HepG2 (cell line): ENCODE results near the gene FCMR. TPM values are rescaled to one million over a fixed set of nuclear protein-coding genes. Genes with fewer than 3 reads are reported as not detected.

Experiments used
- ATAC-seq: fragments of 200-7000 bp; cut with Tn5 transposase; 3 replicates; pipeline ENCODE4 v1.9.1; 2020; ENCODE audit warnings: mild to moderate bottlenecking, moderate library complexity
- BruUV-seq: library from RNA; stranded (reverse); fragments of 400-500 nt; replicated peaks from 2 replicates; lab custom pipeline; 2021; lab: Mats Ljungman, UMichigan
- CTCF ChIA-PET: fragments of 300-600 bp; formaldehyde crosslinking; extraction: SDS; loops from one replicate; lab custom pipeline; 2021; ENCODE audit warnings: low total read pairs, inconsistent platforms, low intra/inter-chr PET ratio; lab: Yijun Ruan, JAX
- POLR2A ChIA-PET: fragments of 350-600 bp; sonication (Branson Sonifier 250); formaldehyde crosslinking; loops from one replicate; lab custom pipeline; 2020; ENCODE audit warnings: antibody characterized with exemption, inconsistent platforms; lab: Yijun Ruan, JAX
- DNase-seq: peaks from one replicate; pipeline ENCODE4 v3.0.0-alpha.2; 2015; ENCODE audit warnings: low spot score
- FAIRE-seq: peaks from 3 replicates; lab custom pipeline; 2011; peaks lifted over from hg19 to GRCh38; lab: Jason Lieb, UNC
- H2AFZ ChIP-seq: one replicate; pipeline ENCODE4 v1.6.1; 2011; ENCODE audit warnings: low read length, inconsistent platforms
- H3K27ac ChIP-seq: fragments of 300-600 bp; 3 replicates; pipeline ENCODE4 v1.8.0; 2011; ENCODE audit warnings: mixed run types, mild to moderate bottlenecking, mixed read lengths, low read length, inconsistent platforms; ENCODE audit not compliant: insufficient read depth; ENCODE audit errors: extremely low read length
- H3K27me3 ChIP-seq, 2 experiments: fragments of 200-600 bp in 1 of 2; 2 replicates in 1 of 2; 3 replicates in 1 of 2; pipeline versions ENCODE4 v1.6.0 to v1.8.0; 2011; ENCODE audit warnings: low read length in 2 of 2, mild to moderate bottlenecking in 2 of 2, moderate library complexity in 2 of 2, inconsistent platforms in 1 of 2; ENCODE audit not compliant: insufficient read depth in 2 of 2, control insufficient read depth in 1 of 2
- H3K36me3 ChIP-seq, 2 experiments: fragments of 200-600 bp in 1 of 2; replicated peaks in 1 of 2; 2 replicates in 1 of 2; 3 replicates in 1 of 2; pipeline versions ENCODE4 v1.5.1 to v1.8.0; 2011; ENCODE audit warnings: low read length in 2 of 2, inconsistent platforms in 1 of 2; ENCODE audit not compliant: insufficient read depth in 2 of 2, control insufficient read depth in 1 of 2
- H3K4me1 ChIP-seq: 2 replicates; pipeline ENCODE4 v1.5.1; 2012; ENCODE audit warnings: low read length, inconsistent platforms; ENCODE audit not compliant: insufficient read depth
- H3K4me2 ChIP-seq: 2 replicates; pipeline ENCODE4 v1.6.0; 2011; ENCODE audit warnings: low read depth, low read length, inconsistent platforms
- H3K4me3 ChIP-seq, 3 experiments: fragments of 200-600 bp in 1 of 3; sonication (generic), shearing (Covaris generic) in 1 of 3; replicated peaks in 1 of 3; 2 replicates each; pipeline ENCODE4 v1.5.1; 2011 to 2016; ENCODE audit warnings: low read length in 3 of 3, inconsistent platforms in 2 of 3, low read depth in 2 of 3, mild to moderate bottlenecking in 2 of 3, control low read depth in 1 of 3, mixed read lengths in 1 of 3; ENCODE audit not compliant: insufficient read depth in 1 of 3
- H3K79me2 ChIP-seq: one replicate; pipeline ENCODE4 v1.6.1; 2011; ENCODE audit warnings: low read length, inconsistent platforms; ENCODE audit not compliant: insufficient read depth
- H3K9ac ChIP-seq: 2 replicates; pipeline ENCODE4 v1.6.0; 2011; ENCODE audit warnings: mild to moderate bottlenecking, low read depth, low read length, inconsistent platforms; ENCODE audit not compliant: insufficient read depth
- H3K9me3 ChIP-seq: 2 replicates; pipeline ENCODE4 v1.5.1; 2012; ENCODE audit warnings: mild to moderate bottlenecking, low read length
- H4K20me1 ChIP-seq: 2 replicates; pipeline ENCODE4 v1.6.0; 2011; ENCODE audit warnings: inconsistent platforms, mild to moderate bottlenecking, low read length, moderate library complexity; ENCODE audit not compliant: insufficient read depth
- CENPT ChIP-seq: sonication (generic); formaldehyde crosslinking; IDR thresholded peaks from 2 replicates; pipeline ENCODE4 v1.8.0; 2022; ENCODE audit warnings: low read depth, mild to moderate bottlenecking, moderate library complexity, missing genetic modification reagents
- CREB1 ChIP-seq, 2 experiments: fragments of 450-650 bp in 1 of 2; IDR thresholded peaks; 2 replicates each; pipeline ENCODE4 v1.6.1; 2016 to 2017; ENCODE audit warnings: control low read depth in 1 of 2, mild to moderate bottlenecking in 1 of 2, missing compliant biosample characterization in 1 of 2, missing genetic modification characterization in 1 of 2
- FOXO4 ChIP-seq: sonication (generic); formaldehyde crosslinking; conservative IDR thresholded peaks from 2 replicates; pipeline ENCODE4 v1.8.1; 2023; ENCODE audit warnings: missing genetic modification reagents
- IRF2 ChIP-seq: IDR thresholded peaks from 2 replicates; pipeline ENCODE4 v1.6.1; 2018; ENCODE audit warnings: missing genetic modification reagents, missing compliant biosample characterization
- IRF9 ChIP-seq: sonication (generic); formaldehyde crosslinking; IDR thresholded peaks from 2 replicates; pipeline ENCODE4 v1.8.0; 2022; ENCODE audit warnings: missing genetic modification reagents, mild to moderate bottlenecking, borderline replicate concordance
- NCOR1 ChIP-seq: fragments of 200-600 bp; sonication (generic); IDR thresholded peaks from 2 replicates; pipeline ENCODE4 v1.7.0; 2017; ENCODE audit warnings: antibody characterized with exemption, low read length, borderline replicate concordance
- POLR2A ChIP-seq, 2 experiments: IDR thresholded peaks; 2 replicates each; pipeline ENCODE4 v1.6.1; 2011; ENCODE audit warnings: low read depth in 2 of 2, low read length in 2 of 2, mild to moderate bottlenecking in 1 of 2, moderate library complexity in 1 of 2; ENCODE audit not compliant: insufficient read depth in 1 of 2
- PRDM10 ChIP-seq: sonication (generic); formaldehyde crosslinking; IDR thresholded peaks from 2 replicates; pipeline ENCODE4 v1.4.0; 2020; ENCODE audit warnings: low read depth, missing genetic modification reagents
- SCMH1 ChIP-seq: sonication (generic); formaldehyde crosslinking; IDR thresholded peaks from 2 replicates; pipeline ENCODE4 v1.9.0; 2021; ENCODE audit warnings: missing genetic modification reagents, mild to moderate bottlenecking, borderline replicate concordance
- SMAD1 ChIP-seq: sonication (generic); formaldehyde crosslinking; IDR thresholded peaks from 2 replicates; pipeline ENCODE4 v1.4.0; 2020; ENCODE audit warnings: missing genetic modification reagents, low read depth, mild to moderate bottlenecking, borderline replicate concordance
- TFE3 ChIP-seq: IDR thresholded peaks from 2 replicates; pipeline ENCODE4 v1.6.1; 2016
- ZFP37 ChIP-seq: sonication (generic); formaldehyde crosslinking; IDR thresholded peaks from 2 replicates; pipeline ENCODE4 v1.4.0; 2020; ENCODE audit warnings: missing genetic modification reagents, borderline replicate concordance
- ZNF251 ChIP-seq: sonication (generic); formaldehyde crosslinking; IDR thresholded peaks from 2 replicates; pipeline ENCODE4 v1.9.0; 2021; ENCODE audit warnings: mild to moderate bottlenecking, missing genetic modification reagents
- ZNF264 ChIP-seq: sonication (generic); formaldehyde crosslinking; IDR thresholded peaks from 2 replicates; pipeline ENCODE4 v1.4.0; 2020; ENCODE audit warnings: missing genetic modification reagents
- ZNF382 ChIP-seq: sonication (generic); formaldehyde crosslinking; IDR thresholded peaks from 2 replicates; pipeline ENCODE4 v1.5.0; 2020; ENCODE audit warnings: missing genetic modification reagents, mild to moderate bottlenecking, borderline replicate concordance
- ZNF496 ChIP-seq: sonication (generic); formaldehyde crosslinking; IDR thresholded peaks from 2 replicates; pipeline ENCODE4 v1.8.1; 2023; ENCODE audit warnings: mild to moderate bottlenecking, moderate library complexity, missing genetic modification reagents; ENCODE audit not compliant: insufficient replicate concordance
- WGBS: methylation state at CpG from one replicate; pipeline ENCODE4 v1.1.6; 2017; ENCODE audit warnings: low lambda C conversion rate; 5-methylcytosine and 5-hydroxymethylcytosine counted together
- in situ Hi-C: cut with HindIII; loops from 2 replicates; pipeline ENCODE4 v1.10.0; 2017; ENCODE audit warnings: low pct_unique_long_range_greater_than_20kb; ENCODE audit not compliant: extremely low pct_ligation_motif_present
- intact Hi-C: fragments of 100-400 bp; cut with micrococcal nuclease; formaldehyde crosslinking; loops from one replicate; pipeline ENCODE4 v1.10.0; 2022; ENCODE audit not compliant: unreplicated experiment
- polyA plus RNA-seq, 8 experiments: library from polyadenylated mRNA; depleted of rRNA in 3 of 8; stranded (reverse) in 7 of 8; unstranded in 1 of 8; fragments of >200 nt; fragmentation: Illumina TruSeq in 4 of 8; extraction: Trizol in 4 of 8; gene quantifications; 2 replicates each; pipeline versions ENCODE4 v1.2.1 to v1.2.3, GENCODE V29; 2011 to 2016; ENCODE audit warnings: low read depth in 4 of 8, missing spikeins in 1 of 8, mixed read lengths in 1 of 8; ENCODE audit not compliant: insufficient read depth in 1 of 8
- total RNA-seq, 5 experiments: library from RNA; depleted of rRNA; stranded (reverse); fragments of >200 nt; fragmentation: Illumina TruSeq; extraction: Trizol; gene quantifications; 2 replicates each; pipeline ENCODE4 v1.2.3, GENCODE V29; 2016; ENCODE audit warnings: low read depth in 1 of 5
- TF ChIP-seq, protein P1 (sequence below): sonication (generic); formaldehyde crosslinking; IDR thresholded peaks from 2 replicates; pipeline ENCODE4 v1.4.0; 2020; ENCODE audit warnings: mild to moderate bottlenecking, missing genetic modification reagents

Gene FCMR
- total and polyA plus RNA-seq, 2 of the 13 experiments (the other 11 are each of a cell fraction or from before 2014, with no cell fraction given): not detected

GRCh38 chr1:206918076-206918475, 3.7 kb downstream of the FCMR start:
- peaks cover 1 to 20% of the 10 kb centered on the region in 2 experiments for H3K27me3 ChIP-seq
- no peak for DNase-seq
- WGBS: 33% methylated on average over 3 of the region's 3 CpGs
- no peak overlapping the region for H3K27ac ChIP-seq
- H3K36me3 ChIP-seq: no peaks in the 10 kb centered on the region
- no peak for ATAC-seq
- in situ Hi-C loops (loop anchor here (25.0 kb wide), 1 partner anchor 281 kb away; the partner anchor contains the start of gene DYRK3), intact Hi-C loops (no loop called here)
- no peak overlapping the region for H2AFZ ChIP-seq
- no peak for FAIRE-seq
- no TSS peak for BruUV-seq
- H3K9me3 ChIP-seq: no peaks in the 10 kb centered on the region
- no peaks in the 10 kb centered on the region for H3K79me2 ChIP-seq
- no peak overlapping the region for H3K4me2 ChIP-seq
- no peak overlapping the region for H3K4me3 ChIP-seq
- H3K4me1 ChIP-seq: peaks cover 15% of the 10 kb centered on the region
- POLR2A ChIA-PET: no interaction called here
- CTCF ChIA-PET: no interaction called here
- no peaks in the 10 kb centered on the region for H4K20me1 ChIP-seq
- H3K9ac ChIP-seq: no peak overlapping the region
- TF ChIP-seq CENPT: no peak
- TF ChIP-seq IRF9 (CRISPR knock-in tag): no peak
- no peak for TF ChIP-seq ZNF382
- no peak for TF ChIP-seq ZNF496 (CRISPR knock-in tag)
- no peak for TF ChIP-seq CREB1 (IDR thresholded peaks at IDR 0.05)
- TF ChIP-seq CREB1 (CRISPR knock-in tag; IDR thresholded peaks at IDR 0.05): no peak
- TF ChIP-seq IRF2: no peak
- TF ChIP-seq NCOR1: no peak
- TF ChIP-seq PRDM10: no peak
- no peak for TF ChIP-seq ZFP37
- TF ChIP-seq SMAD1 (CRISPR knock-in tag): no peak
- no peak for TF ChIP-seq FOXO4 (CRISPR knock-in tag)
- TF ChIP-seq ZNF251 (CRISPR knock-in tag): no peak
- TF ChIP-seq ZNF264 (CRISPR knock-in tag): no peak
- TF ChIP-seq, protein P1, sequence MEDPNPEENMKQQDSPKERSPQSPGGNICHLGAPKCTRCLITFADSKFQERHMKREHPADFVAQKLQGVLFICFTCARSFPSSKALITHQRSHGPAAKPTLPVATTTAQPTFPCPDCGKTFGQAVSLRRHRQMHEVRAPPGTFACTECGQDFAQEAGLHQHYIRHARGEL: no peak
- no peak for TF ChIP-seq SCMH1 (CRISPR knock-in tag)
- TF ChIP-seq TFE3: no peak
- TF ChIP-seq POLR2A (IDR thresholded peaks at IDR 0.05; ENCODE audit: insufficient read depth in 1 of 2, low read depth in 2 of 2, low read length in 2 of 2): no peak
